Neural progenitor cell (in vitro differentiated cells): ENCODE results near the gene SMARCC2. TPM values are rescaled to one million over a fixed set of nuclear protein-coding genes. Genes with fewer than 3 reads are reported as not detected.

Experiments used
- DNase-seq: peaks from one replicate; pipeline ENCODE4 v3.0.0-alpha.2; 2016; ENCODE audit warnings: low spot score
- H2AFZ ChIP-seq: fragments of 200-600 bp; sonication (generic); replicated peaks from 2 replicates; pipeline ENCODE4 v1.6.1; 2016; ENCODE audit warnings: antibody characterized with exemption
- H3F3A ChIP-seq: fragments of 200-600 bp; sonication (generic); 2 replicates; pipeline ENCODE4 v1.6.1; 2016; ENCODE audit warnings: antibody characterized with exemption, low read depth
- H3K27ac ChIP-seq: fragments of 200-600 bp; sonication (generic); 2 replicates; pipeline ENCODE4 v1.5.1; 2016; ENCODE audit warnings: mild to moderate bottlenecking
- H3K27me3 ChIP-seq: fragments of 200-600 bp; sonication (generic); 2 replicates; pipeline ENCODE4 v1.6.1; 2016; ENCODE audit warnings: mild to moderate bottlenecking, moderate library complexity
- H3K36me3 ChIP-seq: fragments of 200-600 bp; sonication (generic); 2 replicates; pipeline ENCODE4 v1.5.1; 2016
- H3K4me1 ChIP-seq: fragments of 200-600 bp; sonication (generic); 2 replicates; pipeline ENCODE4 v1.6.1; 2016; ENCODE audit warnings: mixed run types
- H3K4me2 ChIP-seq: fragments of 200-600 bp; sonication (generic); 2 replicates; pipeline ENCODE4 v1.6.1; 2016
- H3K4me3 ChIP-seq: fragments of 200-600 bp; sonication (generic); 2 replicates; pipeline ENCODE4 v1.5.1; 2016
- H3K79me2 ChIP-seq: fragments of 200-600 bp; sonication (generic); 2 replicates; pipeline ENCODE4 v1.6.1; 2016; ENCODE audit warnings: low read depth
- H3K9ac ChIP-seq: fragments of 200-600 bp; sonication (generic); 2 replicates; pipeline ENCODE4 v1.6.1; 2016
- H3K9me3 ChIP-seq: fragments of 200-600 bp; sonication (generic); 2 replicates; pipeline ENCODE4 v1.5.1; 2016; ENCODE audit warnings: low read depth
- H4K20me1 ChIP-seq: fragments of 200-600 bp; sonication (generic); 2 replicates; pipeline ENCODE4 v1.6.1; 2016; ENCODE audit warnings: low read depth
- H3K27ac Mint-ChIP-seq: 3 replicates; pipeline ENCODE4 v1.8.0; 2021; ENCODE audit warnings: mixed read lengths
- H3K27me3 Mint-ChIP-seq: 2 replicates; pipeline ENCODE4 v1.8.0; 2022; ENCODE audit warnings: low read depth, mild to moderate bottlenecking, inconsistent platforms, moderate library complexity, mixed read lengths; ENCODE audit not compliant: insufficient read depth
- H3K36me3 Mint-ChIP-seq: 3 replicates; pipeline ENCODE4 v1.8.0; 2021; ENCODE audit warnings: mixed read lengths
- H3K4me1 Mint-ChIP-seq: 3 replicates; pipeline ENCODE4 v1.8.0; 2021; ENCODE audit warnings: mixed read lengths
- H3K4me3 Mint-ChIP-seq: 3 replicates; pipeline ENCODE4 v1.8.0; 2021; ENCODE audit warnings: mild to moderate bottlenecking, moderate library complexity, mixed read lengths
- H3K9me3 Mint-ChIP-seq: 3 replicates; pipeline ENCODE4 v1.8.0; 2020; ENCODE audit warnings: mixed read lengths
- EZH2 ChIP-seq: fragments of 200-600 bp; sonication (generic); IDR thresholded peaks from 2 replicates; pipeline ENCODE4 v1.6.1; 2017; ENCODE audit warnings: antibody characterized with exemption, mild to moderate bottlenecking, moderate library complexity
- EZH2phosphoT487 ChIP-seq: fragments of 200-600 bp; sonication (generic); IDR thresholded peaks from 2 replicates; pipeline ENCODE4 v1.6.1; 2017; ENCODE audit warnings: antibody characterized with exemption
- total RNA-seq: library from RNA; depleted of rRNA; stranded (reverse); fragments of >200 nt; gene quantifications from 2 replicates; pipeline ENCODE4 v1.2.3, GENCODE V29; 2015; ENCODE audit warnings: low replicate concordance
- TF ChIP-seq, protein P1 (sequence below): fragments of 200-600 bp; sonication (generic); IDR thresholded peaks from 2 replicates; pipeline ENCODE4 v1.5.1; 2017; ENCODE audit warnings: antibody characterized with exemption, mild to moderate bottlenecking

The SMARCC2 gene
- total RNA-seq, 1 donor from 2014 or later: 103 TPM

DNA sequence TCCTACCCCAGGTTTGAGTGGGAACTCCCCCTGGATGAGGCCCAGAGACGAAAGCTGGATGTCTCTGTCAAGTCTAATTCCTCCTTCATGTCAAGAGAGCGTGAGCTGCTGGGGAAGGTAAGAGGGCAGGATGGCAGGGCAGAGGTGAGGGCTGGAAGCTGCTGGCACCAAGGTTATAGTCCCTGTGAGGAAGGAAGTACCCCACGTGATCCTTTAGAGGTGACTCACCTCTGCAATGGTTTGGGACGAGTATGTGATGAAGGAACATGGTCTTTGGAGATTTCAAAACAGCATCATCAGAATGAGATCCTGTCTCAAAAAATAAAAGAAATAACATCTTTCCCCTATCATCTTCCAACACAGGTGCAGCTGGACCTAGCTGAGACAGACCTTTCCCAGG is 46.1 kb downstream of the SMARCC2 start:
- H3K9me3 Mint-ChIP-seq: no peaks in the 10 kb centered on the region
- no peaks in the 10 kb centered on the region for H3K79me2 ChIP-seq
- H3K4me3 Mint-ChIP-seq: no peak overlapping the region
- H3K27me3 ChIP-seq: no peaks in the 10 kb centered on the region
- H3K27me3 Mint-ChIP-seq: peaks cover 11% of the 10 kb centered on the region
- TF ChIP-seq EZH2: no peak
- TF ChIP-seq EZH2phosphoT487: no peak
- TF ChIP-seq, protein P1, sequence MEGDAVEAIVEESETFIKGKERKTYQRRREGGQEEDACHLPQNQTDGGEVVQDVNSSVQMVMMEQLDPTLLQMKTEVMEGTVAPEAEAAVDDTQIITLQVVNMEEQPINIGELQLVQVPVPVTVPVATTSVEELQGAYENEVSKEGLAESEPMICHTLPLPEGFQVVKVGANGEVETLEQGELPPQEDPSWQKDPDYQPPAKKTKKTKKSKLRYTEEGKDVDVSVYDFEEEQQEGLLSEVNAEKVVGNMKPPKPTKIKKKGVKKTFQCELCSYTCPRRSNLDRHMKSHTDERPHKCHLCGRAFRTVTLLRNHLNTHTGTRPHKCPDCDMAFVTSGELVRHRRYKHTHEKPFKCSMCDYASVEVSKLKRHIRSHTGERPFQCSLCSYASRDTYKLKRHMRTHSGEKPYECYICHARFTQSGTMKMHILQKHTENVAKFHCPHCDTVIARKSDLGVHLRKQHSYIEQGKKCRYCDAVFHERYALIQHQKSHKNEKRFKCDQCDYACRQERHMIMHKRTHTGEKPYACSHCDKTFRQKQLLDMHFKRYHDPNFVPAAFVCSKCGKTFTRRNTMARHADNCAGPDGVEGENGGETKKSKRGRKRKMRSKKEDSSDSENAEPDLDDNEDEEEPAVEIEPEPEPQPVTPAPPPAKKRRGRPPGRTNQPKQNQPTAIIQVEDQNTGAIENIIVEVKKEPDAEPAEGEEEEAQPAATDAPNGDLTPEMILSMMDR: no peak
- H3K27ac ChIP-seq: no peak overlapping the region
- H3K36me3 Mint-ChIP-seq: peaks cover 41% of the 10 kb centered on the region
- peaks cover 19% of the 10 kb centered on the region for H3F3A ChIP-seq
- no peaks in the 10 kb centered on the region for H3K9me3 ChIP-seq
- DNase-seq: no peak
- H2AFZ ChIP-seq: no peak overlapping the region
- H3K36me3 ChIP-seq: peaks cover 8% of the 10 kb centered on the region
- no peaks in the 10 kb centered on the region for H3K4me1 Mint-ChIP-seq
- no peak overlapping the region for H3K4me3 ChIP-seq
- H4K20me1 ChIP-seq: no peaks in the 10 kb centered on the region
- no peak overlapping the region for H3K9ac ChIP-seq
- H3K4me1 ChIP-seq: no peaks in the 10 kb centered on the region
- peak overlapping the region; percentile 52 for H3K27ac Mint-ChIP-seq
- no peak overlapping the region for H3K4me2 ChIP-seq

DNA sequence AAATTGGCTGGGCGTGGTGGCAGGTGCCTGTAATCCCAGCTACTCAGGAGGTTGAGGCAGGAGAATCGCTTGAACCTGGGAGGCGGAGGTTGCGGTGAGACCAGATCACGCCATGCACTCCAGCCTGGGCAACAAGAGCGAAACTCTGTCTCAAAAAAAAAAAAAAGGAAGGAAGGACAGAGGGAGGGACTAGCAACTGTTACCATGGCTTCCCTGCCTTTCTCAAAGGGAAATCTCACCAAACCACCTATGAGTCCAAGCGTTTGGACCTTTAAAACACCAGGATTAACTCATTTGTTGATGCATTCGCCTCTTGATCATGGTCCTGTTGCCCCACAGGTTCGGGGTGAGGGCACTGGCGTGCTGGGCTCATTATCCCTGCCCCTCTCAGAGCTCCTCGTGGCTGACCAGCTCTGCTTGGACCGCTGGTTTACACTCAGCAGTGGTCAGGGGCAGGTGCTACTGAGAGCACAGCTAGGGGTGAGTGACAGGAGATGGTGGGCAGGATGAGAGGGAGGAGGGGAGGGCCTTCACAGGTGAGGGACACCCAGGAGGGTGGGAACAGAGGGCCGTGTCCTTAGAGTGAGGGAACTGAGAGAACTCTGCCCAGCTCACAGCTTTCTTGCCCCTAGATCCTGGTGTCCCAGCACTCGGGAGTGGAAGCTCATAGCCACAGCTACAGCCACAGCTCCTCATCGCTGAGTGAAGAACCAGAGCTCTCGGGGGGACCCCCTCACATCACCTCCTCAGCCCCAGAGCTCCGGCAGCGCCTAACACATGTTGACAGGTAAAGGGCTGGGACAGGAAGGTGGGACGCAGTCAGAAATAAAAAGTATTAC is 47.1 kb downstream of the SMARCC2 start:
- Mint-ChIP-seq H3K4me3 (no peak overlapping the region), H3K27me3 (peaks cover 11% of the 10 kb centered on the region), H3K4me1 (no peaks in the 10 kb centered on the region), H3K27ac (no peak overlapping the region), H3K9me3 (no peaks in the 10 kb centered on the region), H3K36me3 (peaks cover 47% of the 10 kb centered on the region)
- Histone ChIP-seq H3K9me3 (no peaks in the 10 kb centered on the region), H3K27ac (no peak overlapping the region), H3K36me3 (peaks cover 8% of the 10 kb centered on the region), H3K27me3 (no peaks in the 10 kb centered on the region), H4K20me1 (no peaks in the 10 kb centered on the region), H3F3A (peaks cover 19% of the 10 kb centered on the region), H3K79me2 (no peaks in the 10 kb centered on the region), H3K4me1 (no peaks in the 10 kb centered on the region), H3K4me2 (no peak overlapping the region), H2AFZ (no peak overlapping the region), H3K4me3 (no peak overlapping the region), H3K9ac (no peak overlapping the region)
- TF ChIP-seq EZH2phosphoT487: no peak
- no peak for TF ChIP-seq EZH2
- TF ChIP-seq, protein P1: no peak
- no peak for DNase-seq

DNA sequence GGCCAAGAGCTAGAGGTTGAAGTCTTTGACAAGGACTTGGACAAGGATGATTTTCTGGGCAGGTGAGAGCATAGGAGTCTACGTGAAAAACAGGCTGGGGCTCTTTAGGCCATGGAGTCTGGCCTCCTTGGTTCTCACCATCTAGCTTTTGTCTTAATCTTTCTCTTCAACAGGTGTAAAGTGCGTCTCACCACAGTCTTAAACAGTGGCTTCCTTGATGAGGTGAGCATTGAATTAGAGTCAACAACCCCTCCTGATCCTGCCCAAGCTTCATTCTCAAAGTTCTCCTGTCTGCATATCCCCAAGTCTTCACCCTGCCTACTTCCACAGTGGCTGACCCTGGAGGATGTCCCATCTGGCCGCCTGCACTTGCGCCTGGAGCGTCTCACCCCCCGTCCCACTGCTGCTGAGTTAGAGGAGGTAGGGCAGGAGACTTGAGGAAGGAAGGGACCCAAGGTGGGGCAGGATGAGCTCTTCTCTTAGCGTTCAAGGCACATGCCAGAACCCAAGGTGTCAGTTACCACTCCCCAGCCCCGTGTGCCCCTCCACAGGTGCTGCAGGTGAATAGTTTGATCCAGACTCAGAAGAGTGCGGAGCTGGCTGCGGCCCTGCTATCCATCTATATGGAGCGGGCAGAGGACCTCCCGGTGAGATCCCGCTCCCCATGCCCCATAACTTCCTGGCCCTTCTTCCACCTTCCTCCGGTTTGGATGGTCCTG is 51.3 kb downstream of the SMARCC2 start:
- Histone ChIP-seq H3K4me1 (no peaks in the 10 kb centered on the region), H3K9me3 (no peaks in the 10 kb centered on the region), H3K4me3 (no peak overlapping the region), H4K20me1 (no peaks in the 10 kb centered on the region), H3F3A (no peaks in the 10 kb centered on the region), H3K4me2 (no peak overlapping the region), H2AFZ (no peak overlapping the region), H3K27me3 (no peaks in the 10 kb centered on the region), H3K27ac (no peak overlapping the region), H3K79me2 (no peaks in the 10 kb centered on the region), H3K36me3 (peaks cover 19% of the 10 kb centered on the region), H3K9ac (no peak overlapping the region)
- TF ChIP-seq EZH2phosphoT487: no peak
- no peak for TF ChIP-seq EZH2
- TF ChIP-seq, protein P1: no peak
- DNase-seq: no peak
- peak overlapping the region; percentile 17 for H3K4me3 Mint-ChIP-seq
- H3K36me3 Mint-ChIP-seq: peaks cover 55% of the 10 kb centered on the region
- peaks cover 3% of the 10 kb centered on the region for H3K4me1 Mint-ChIP-seq
- no peak overlapping the region for H3K27ac Mint-ChIP-seq
- peaks cover 17% of the 10 kb centered on the region for H3K27me3 Mint-ChIP-seq
- H3K9me3 Mint-ChIP-seq: no peaks in the 10 kb centered on the region
